Measurements from ENCODE around the gene LRP1-AS. TPM values are rescaled to one million over a fixed set of nuclear protein-coding genes. Genes with fewer than 3 reads are reported as not detected.

Gene LRP1-AS
- total RNA-seq, 1 experiment from 2014 or later: not detected

GRCh38 chr12:57170927-57171326, 23.5 kb upstream of the LRP1-AS start:
- CTCF ChIA-PET: interaction anchor here (0.6 to 7.0 kb wide), 6 partner anchors 12 to 55 kb away, joined by 3 to 112 read pairs (median 8); partner anchors contain the start of gene LRP1
- H3K27ac Mint-ChIP-seq: peak overlapping the region; percentile 46
- H3K27me3 Mint-ChIP-seq (ENCODE audit: low read depth): no peaks in the 10 kb centered on the region
- H3K36me3 Mint-ChIP-seq: peaks cover 46% of the 10 kb centered on the region
- H3K4me3 Mint-ChIP-seq: no peak overlapping the region
- DNase-seq (ENCODE audit: low spot score) (no peak), ATAC-seq (no peak)
- no peaks in the 10 kb centered on the region for H3K4me1 Mint-ChIP-seq
- H3K9me3 Mint-ChIP-seq: no peaks in the 10 kb centered on the region
- POLR2A ChIA-PET: interaction anchor here (2.4 kb wide), 1 partner anchor 36 kb away, joined by 7 read pairs; no protein-coding TSS in a partner anchor
- TF ChIP-seq ZBTB43 (CRISPR knock-in tag; IDR thresholded peaks at IDR 0.05) (no peak), FOXP1 (CRISPR knock-in tag; IDR thresholded peaks at IDR 0.05; ENCODE audit: borderline replicate concordance) (no peak), ZNF219 (CRISPR knock-in tag; IDR thresholded peaks at IDR 0.05; ENCODE audit: borderline replicate concordance) (no peak), SMAD4 (CRISPR knock-in tag; IDR thresholded peaks at IDR 0.05) (no peak), CTCF (IDR thresholded peaks at IDR 0.05) (no peak), RORB (CRISPR knock-in tag; IDR thresholded peaks at IDR 0.05) (no peak), ESRRA (CRISPR knock-in tag; IDR thresholded peaks at IDR 0.05; ENCODE audit: borderline replicate concordance) (no peak), PREB (CRISPR knock-in tag; IDR thresholded peaks at IDR 0.05; ENCODE audit: borderline replicate concordance) (no peak), JAZF1 (CRISPR knock-in tag; IDR thresholded peaks at IDR 0.05) (no peak), ERG (CRISPR knock-in tag; IDR thresholded peaks at IDR 0.05) (no peak), HMGA2 (CRISPR knock-in tag; IDR thresholded peaks at IDR 0.05) (no peak), TP53 (CRISPR knock-in tag; IDR thresholded peaks at IDR 0.05) (no peak), EMX1 (CRISPR knock-in tag; IDR thresholded peaks at IDR 0.05) (no peak), FOXJ3 (CRISPR knock-in tag; IDR thresholded peaks at IDR 0.05; ENCODE audit: borderline replicate concordance) (no peak)
- TF ChIP-seq, protein P1, sequence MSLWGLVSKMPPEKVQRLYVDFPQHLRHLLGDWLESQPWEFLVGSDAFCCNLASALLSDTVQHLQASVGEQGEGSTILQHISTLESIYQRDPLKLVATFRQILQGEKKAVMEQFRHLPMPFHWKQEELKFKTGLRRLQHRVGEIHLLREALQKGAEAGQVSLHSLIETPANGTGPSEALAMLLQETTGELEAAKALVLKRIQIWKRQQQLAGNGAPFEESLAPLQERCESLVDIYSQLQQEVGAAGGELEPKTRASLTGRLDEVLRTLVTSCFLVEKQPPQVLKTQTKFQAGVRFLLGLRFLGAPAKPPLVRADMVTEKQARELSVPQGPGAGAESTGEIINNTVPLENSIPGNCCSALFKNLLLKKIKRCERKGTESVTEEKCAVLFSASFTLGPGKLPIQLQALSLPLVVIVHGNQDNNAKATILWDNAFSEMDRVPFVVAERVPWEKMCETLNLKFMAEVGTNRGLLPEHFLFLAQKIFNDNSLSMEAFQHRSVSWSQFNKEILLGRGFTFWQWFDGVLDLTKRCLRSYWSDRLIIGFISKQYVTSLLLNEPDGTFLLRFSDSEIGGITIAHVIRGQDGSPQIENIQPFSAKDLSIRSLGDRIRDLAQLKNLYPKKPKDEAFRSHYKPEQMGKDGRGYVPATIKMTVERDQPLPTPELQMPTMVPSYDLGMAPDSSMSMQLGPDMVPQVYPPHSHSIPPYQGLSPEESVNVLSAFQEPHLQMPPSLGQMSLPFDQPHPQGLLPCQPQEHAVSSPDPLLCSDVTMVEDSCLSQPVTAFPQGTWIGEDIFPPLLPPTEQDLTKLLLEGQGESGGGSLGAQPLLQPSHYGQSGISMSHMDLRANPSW (CRISPR knock-in tag; conservative IDR thresholded peaks at IDR 0.05; ENCODE audit: low read depth): no peak

GRCh38 chr12:57170408-57170807, 23.0 kb upstream of the LRP1-AS start:
- no peaks in the 10 kb centered on the region for H3K27me3 Mint-ChIP-seq (ENCODE audit: low read depth)
- ATAC-seq (no peak), DNase-seq (ENCODE audit: low spot score) (no peak)
- peaks cover 46% of the 10 kb centered on the region for H3K36me3 Mint-ChIP-seq
- ChIA-PET POLR2A (interaction anchor here (2.4 kb wide), 1 partner anchor 35 kb away, joined by 7 read pairs; no protein-coding TSS in a partner anchor), CTCF (interaction anchor here (1.7 to 7.0 kb wide), 3 partner anchors 13 to 56 kb away, joined by 4 to 112 read pairs (median 7); partner anchors contain the start of gene LRP1)
- H3K27ac Mint-ChIP-seq: no peak overlapping the region
- no peaks in the 10 kb centered on the region for H3K4me1 Mint-ChIP-seq
- no peak overlapping the region for H3K4me3 Mint-ChIP-seq
- no peaks in the 10 kb centered on the region for H3K9me3 Mint-ChIP-seq
- TF ChIP-seq ZNF396 (CRISPR knock-in tag; IDR thresholded peaks at IDR 0.05; ENCODE audit: borderline replicate concordance) (no peak), TCF7 (CRISPR knock-in tag; IDR thresholded peaks at IDR 0.05; ENCODE audit: low read depth) (no peak), ERG (CRISPR knock-in tag; IDR thresholded peaks at IDR 0.05) (no peak), CREM (CRISPR knock-in tag; IDR thresholded peaks at IDR 0.05) (no peak), ZNF671 (CRISPR knock-in tag; IDR thresholded peaks at IDR 0.05) (no peak), RORB (CRISPR knock-in tag; IDR thresholded peaks at IDR 0.05) (no peak), NR2C2 (CRISPR knock-in tag; IDR thresholded peaks at IDR 0.05) (no peak)
- TF ChIP-seq, protein P2, sequence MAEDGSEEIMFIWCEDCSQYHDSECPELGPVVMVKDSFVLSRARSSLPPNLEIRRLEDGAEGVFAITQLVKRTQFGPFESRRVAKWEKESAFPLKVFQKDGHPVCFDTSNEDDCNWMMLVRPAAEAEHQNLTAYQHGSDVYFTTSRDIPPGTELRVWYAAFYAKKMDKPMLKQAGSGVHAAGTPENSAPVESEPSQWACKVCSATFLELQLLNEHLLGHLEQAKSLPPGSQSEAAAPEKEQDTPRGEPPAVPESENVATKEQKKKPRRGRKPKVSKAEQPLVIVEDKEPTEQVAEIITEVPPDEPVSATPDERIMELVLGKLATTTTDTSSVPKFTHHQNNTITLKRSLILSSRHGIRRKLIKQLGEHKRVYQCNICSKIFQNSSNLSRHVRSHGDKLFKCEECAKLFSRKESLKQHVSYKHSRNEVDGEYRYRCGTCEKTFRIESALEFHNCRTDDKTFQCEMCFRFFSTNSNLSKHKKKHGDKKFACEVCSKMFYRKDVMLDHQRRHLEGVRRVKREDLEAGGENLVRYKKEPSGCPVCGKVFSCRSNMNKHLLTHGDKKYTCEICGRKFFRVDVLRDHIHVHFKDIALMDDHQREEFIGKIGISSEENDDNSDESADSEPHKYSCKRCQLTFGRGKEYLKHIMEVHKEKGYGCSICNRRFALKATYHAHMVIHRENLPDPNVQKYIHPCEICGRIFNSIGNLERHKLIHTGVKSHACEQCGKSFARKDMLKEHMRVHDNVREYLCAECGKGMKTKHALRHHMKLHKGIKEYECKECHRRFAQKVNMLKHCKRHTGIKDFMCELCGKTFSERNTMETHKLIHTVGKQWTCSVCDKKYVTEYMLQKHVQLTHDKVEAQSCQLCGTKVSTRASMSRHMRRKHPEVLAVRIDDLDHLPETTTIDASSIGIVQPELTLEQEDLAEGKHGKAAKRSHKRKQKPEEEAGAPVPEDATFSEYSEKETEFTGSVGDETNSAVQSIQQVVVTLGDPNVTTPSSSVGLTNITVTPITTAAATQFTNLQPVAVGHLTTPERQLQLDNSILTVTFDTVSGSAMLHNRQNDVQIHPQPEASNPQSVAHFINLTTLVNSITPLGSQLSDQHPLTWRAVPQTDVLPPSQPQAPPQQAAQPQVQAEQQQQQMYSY (CRISPR knock-in tag; IDR thresholded peaks at IDR 0.05): no peak

All from WTC11 (cell line).